Activated CD4-positive, alpha-beta T cell treated with anti-CD3 and anti-CD28 coated beads, Interleukin-2, amount 50 U/mL, for 1 hour (primary cell): ENCODE results near the gene GSDME.

Source experiments
- DNase-seq: peaks from one replicate; pipeline ENCODE4 v3.0.0-alpha.2; 2020

GSDME gene

GRCh38 chr7:24718977-24719491 is 38.2 kb downstream of the GSDME start:
- no peak for DNase-seq

DNA sequence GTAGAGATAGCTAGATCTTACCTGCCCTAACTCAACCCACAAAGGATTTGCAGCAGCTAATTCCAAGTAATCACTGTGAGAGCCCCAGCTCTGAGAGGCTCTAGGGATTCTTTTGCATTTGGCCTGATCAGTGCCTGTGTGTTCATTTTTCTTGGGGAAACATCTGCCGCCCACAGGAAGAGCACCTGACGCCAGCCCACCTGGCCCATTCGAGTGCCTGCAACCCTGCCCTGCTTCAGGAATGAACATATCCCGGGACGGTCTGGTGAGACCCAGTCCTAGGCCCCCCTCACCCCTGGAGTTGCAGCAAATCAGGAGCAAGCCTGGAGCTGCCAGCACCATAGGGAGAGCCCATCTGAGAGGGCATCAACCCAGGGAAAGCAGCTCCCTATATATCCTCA is 38.8 kb downstream of the GSDME start:
- no peak for DNase-seq

DNA sequence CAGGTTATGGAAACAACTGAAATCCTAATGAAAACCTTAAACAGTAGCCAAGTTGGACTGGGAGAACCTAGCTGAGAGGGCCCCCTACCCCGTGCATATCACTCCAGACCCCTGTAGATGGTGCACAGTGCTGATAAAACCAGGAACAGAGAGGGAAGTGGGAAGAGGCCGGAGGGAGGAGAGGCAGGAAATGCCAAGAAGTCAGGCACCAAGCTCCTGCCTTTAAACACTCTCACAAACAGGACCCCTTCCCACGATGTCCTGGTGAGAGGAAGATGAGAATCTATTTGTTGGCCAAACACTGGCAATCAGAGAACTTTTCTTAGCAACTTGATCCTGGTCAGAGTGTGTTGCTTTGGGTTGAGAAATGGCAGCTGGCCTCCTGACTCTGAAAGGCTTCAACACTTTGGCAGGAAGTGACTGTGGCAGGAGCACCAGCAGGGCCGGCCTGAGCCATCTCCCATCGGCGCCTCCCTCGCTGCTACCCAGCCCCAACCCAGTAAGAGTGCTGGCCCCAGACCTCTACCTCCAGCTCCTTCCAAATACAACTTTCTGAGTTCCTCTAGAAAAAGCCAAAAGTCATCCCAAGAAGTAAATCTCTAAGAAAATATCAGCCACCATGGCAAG is 39.5 kb downstream of the GSDME start:
- DNase-seq: no peak

DNA sequence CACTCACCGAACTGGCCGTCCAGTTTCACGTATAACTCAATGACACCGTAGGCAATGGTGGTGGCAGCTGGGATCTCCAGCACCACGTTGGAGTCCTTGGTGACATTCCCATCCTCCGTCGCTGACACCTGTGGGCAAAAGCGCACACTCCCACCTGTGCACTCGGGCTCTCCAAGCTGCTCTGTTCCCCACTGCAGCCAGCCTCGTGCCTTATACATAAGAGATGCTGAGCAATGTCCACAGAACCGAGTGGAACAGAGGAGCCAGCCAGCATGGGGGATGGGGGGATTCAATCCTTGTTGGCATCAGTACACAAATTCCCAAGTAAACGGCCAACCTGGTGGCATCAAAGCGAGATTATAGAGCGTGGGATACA is 40.0 kb downstream of the GSDME start:
- DNase-seq: no peak

- no peak for DNase-seq
Observed at GRCh38 chr7:24716480-24717246, 40.6 kb downstream of the GSDME start.

DNA sequence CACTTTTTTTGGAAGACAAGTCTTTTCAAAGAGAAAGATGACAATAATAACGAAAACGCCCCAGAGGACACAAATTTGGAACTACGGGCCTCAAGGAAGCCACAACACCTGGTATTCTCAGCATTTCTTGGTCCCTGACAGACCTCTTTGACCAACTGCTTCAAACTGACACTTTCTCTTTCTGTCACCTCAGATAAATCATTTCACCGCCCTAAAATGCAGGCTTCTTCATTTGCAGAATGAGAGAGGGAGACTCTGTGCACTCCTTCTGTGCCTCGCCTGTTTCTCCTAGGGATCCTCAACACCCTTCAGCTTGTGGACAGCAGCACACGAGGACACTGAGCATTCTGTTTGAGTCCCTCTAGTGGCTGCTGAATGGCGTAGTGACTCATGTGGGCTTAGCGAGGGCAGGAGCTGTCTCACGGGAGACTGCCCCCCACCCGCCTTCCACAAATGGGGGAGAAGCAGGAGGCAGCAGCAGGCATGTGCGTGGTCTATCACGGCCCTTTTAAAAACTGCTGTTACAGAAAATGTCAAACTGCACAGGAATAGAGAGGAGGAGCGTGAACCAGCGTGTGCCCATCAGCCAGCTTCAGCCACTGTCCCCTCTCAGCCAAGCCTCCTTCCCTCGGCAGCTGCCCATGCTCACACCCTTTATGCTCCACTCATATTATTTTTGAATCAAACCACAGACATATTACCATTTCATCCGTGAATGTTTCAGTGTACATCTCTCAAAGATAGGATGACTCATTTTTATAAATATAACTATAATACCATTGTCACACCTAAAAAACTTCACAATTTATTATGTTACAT is 41.4 kb downstream of the GSDME start:
- no peak for DNase-seq

- DNase-seq: no peak
Observed at GRCh38 chr7:24715171-24715570, 42.1 kb downstream of the GSDME start.

GRCh38 chr7:24714676-24715010 is 42.6 kb downstream of the GSDME start:
- DNase-seq: no peak

GRCh38 chr7:24713850-24714675 is 43.2 kb downstream of the GSDME start:
- no peak for DNase-seq

DNA sequence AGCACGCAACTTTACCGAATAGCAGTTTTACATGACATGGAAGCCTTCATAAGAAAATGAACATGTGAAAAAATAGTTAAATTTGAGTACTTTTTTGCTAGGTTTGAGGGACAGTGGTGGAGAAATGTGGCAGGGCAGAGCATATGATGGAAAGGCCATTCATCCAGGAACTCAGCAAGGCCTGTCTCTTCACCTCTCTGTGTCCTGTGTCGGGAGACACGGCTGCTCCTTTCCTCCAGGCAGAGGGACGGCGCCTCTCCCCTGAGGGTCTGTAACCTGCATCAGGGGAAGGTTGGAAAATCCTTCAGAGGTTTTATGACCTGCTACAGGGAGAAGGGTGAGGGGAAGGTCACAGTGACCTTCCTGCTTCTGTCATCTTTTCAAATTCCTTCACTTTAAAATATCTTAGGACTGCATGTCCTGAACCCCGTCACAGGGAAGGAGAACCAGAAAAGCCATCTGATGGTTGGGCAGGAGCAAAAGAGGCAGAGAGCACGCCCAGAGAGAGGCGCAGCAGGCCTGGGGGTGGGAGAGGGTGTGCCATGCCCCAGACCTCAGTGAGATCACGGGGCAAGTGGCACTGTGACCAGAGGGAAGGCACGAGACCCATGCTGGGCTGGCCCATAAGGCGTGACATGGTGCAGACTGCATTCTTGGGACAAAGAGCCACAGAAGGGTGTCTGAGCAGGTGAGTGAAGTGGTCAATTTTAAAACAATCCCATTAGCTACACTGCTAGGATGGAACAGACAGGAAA is 44.0 kb downstream of the GSDME start:
- no peak for DNase-seq

DNA sequence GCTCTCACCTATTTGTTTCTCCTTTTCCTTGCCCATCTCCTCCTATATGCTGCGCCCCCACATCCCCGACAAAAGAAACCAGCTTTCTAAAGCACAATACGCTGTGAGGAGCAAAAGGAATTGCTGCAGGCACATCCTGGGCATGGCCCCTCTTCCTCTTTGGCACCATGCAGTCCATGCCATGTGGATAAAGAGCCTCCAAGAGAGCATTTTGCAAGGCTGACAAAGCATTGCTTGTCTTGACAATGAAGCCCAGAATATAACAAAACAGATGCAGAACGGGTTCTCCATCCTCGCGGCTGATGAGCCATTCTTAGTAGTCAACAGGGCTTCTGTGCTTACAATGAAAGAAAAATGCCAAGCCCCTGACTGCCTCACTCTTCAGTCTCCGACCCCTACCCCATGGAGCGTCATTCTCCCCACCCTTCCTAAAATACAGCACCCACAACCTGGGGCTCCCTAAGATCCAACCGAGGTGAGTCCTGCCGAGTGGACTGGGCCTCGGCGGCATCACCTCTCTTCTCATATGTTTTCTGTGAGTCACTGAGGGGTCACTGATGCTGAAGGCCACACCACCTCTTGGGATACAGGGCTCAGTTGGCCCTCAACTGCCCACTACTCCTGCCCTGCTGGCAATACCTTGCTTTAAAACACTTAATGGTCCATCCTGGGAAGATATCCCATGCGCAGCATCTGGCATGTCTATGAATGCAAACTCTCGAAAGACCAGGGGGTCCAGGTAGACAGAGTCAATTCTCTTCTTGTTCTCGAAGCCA is 47.5 kb downstream of the GSDME start:
- DNase-seq: no peak

DNA sequence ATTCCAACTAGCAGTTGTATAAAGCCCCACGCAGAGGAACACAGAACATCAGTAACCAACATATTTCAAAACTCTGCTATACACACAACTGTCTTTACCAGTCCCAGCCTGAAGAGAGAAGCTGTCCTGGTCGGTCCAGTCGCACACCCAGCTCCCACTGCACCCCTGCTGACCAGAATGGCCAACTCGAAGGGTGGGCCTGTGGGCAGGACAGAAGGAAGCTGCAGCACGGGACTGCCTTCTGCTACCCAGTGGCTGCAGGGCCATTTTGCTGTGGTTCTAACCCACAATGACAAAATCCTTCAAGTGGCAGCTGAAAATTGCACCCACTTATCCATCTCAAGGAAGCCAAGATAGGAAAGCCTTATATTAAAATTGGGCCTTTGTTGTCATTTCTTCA is 48.2 kb downstream of the GSDME start:
- no peak for DNase-seq

GRCh38 chr7:24707988-24708615 is 49.2 kb downstream of the GSDME start:
- no peak for DNase-seq

DNA sequence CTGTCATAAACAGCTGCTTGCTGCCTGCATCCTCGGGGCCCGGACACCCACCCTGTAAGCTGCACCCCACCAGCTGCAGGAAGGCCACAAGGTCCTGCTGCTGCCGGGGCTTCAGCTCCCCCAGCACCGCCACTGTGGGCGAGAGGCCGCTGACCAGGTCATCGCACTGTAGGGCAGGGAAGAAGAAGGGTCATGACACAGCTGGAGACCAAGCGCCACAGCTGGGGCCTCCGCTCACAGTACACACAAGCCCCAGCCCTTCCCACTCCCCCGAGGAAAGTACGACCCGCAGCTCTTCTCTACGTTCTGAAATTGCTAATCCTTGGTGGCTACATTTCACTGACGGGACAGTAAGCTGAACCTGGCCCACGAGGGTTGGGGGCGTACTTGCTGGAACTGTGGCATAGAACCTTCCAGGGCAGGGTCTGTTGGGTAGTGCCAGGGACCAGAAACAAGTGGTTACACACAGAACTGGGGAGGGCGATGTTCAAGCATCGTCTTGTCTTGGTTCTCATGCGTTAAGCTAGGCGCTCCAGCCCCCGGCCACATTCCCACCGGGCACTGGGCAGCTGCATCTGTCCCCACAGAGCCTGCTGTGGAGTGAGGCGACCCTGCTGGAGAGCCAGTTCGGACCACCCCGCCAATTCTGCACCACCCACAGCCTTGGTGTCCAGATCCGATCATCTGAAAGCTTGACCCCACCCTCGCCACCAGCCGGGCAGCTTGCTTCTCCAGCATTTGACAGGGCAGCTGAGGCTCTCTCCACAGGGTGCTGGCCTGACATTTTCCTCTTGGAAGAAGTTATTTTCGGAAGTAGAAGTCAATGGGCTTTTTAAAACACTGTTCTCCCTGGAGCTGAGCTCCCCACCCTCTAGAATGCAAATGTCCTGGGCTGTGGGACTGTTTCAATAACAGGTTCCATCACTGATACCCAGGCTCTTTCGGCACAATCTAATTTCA is 50.8 kb downstream of the GSDME start:
- no peak for DNase-seq

DNA sequence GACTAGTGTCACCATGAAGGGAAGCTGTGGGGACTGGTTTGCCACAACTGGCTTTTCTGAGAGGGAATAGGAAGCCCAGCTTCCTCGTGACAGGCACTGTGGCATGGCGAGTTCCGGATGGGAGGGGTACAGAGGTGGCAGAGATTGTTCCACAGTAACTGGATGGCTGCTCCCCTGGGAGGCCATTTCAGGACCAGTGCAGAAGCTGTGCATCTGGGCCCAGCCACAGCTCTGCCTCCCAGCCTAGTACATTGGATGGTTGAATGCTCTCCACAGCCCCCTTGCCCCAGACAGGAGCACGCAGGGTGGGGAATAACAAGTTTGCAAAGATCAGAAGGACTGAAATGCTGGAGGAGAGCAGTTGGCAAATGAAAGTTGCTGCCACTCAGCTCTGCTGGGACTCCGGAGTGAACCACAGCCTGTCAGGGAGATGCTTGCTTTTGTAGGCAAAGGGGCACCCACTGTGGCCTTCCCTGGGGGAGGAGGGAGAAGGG is 51.8 kb downstream of the GSDME start:
- DNase-seq: no peak

DNA sequence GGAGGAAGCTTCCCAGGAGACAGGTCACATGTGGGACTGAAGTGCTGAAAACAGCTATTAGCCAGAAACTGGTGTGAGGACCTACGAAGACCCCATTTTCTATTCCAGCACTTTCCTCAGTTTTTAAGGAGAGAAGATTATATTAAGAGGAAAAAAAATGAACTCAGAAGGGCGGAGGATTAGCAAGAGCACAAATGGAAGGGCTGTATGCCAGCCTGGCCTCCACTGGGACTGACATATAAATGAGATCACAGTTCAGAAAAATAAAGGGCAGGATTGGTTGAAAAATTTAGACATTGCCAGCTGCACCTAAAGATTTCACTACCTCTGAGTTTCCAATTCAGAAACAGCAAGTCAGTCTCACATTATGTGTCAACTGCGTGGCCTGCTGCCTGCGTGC is 53.0 kb downstream of the GSDME start:
- DNase-seq: no peak

GRCh38 chr7:24703296-24703695 is 54.0 kb downstream of the GSDME start:
- no peak for DNase-seq

DNA sequence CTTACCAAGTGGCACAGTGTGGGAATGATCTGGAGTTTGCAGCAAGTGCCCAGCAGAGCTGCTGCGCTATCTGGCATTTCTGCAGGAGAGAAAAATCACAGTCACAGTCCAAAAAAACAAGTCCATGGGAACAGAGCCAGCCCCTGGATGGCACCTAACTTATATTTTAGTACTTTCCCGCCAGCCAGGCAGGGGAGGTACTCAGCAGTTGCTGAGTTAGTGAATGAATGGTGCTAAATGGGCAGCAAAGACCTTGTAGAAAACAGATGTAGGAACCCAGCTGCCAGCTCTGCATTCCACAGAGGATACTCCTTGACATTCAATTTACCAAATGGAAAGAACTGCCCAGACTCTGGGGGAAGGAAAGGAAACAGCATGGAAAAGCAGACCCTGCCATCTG is 54.5 kb downstream of the GSDME start:
- no peak for DNase-seq
